Skeletal muscle cell (primary cell): Measurements from ENCODE around the gene TFCP2L1.
"Not testable (repeated sequence)": the region's sequence is repeated elsewhere in the genome, so short reads cannot be mapped to it uniquely, and the experiment has no call there.

Experiments used
- DNase-seq: peaks from one replicate; pipeline ENCODE4 v3.0.0-alpha.2; 2010; ENCODE audit warnings: low read depth
- H3K4me3 ChIP-seq: 2 replicates; pipeline ENCODE4 v1.5.1; 2011; ENCODE audit warnings: low read depth, mild to moderate bottlenecking, control low read depth, low read length, moderate library complexity

TFCP2L1 gene, protein sequence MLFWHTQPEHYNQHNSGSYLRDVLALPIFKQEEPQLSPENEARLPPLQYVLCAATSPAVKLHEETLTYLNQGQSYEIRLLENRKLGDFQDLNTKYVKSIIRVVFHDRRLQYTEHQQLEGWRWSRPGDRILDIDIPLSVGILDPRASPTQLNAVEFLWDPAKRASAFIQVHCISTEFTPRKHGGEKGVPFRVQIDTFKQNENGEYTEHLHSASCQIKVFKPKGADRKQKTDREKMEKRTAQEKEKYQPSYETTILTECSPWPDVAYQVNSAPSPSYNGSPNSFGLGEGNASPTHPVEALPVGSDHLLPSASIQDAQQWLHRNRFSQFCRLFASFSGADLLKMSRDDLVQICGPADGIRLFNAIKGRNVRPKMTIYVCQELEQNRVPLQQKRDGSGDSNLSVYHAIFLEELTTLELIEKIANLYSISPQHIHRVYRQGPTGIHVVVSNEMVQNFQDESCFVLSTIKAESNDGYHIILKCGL

DNA sequence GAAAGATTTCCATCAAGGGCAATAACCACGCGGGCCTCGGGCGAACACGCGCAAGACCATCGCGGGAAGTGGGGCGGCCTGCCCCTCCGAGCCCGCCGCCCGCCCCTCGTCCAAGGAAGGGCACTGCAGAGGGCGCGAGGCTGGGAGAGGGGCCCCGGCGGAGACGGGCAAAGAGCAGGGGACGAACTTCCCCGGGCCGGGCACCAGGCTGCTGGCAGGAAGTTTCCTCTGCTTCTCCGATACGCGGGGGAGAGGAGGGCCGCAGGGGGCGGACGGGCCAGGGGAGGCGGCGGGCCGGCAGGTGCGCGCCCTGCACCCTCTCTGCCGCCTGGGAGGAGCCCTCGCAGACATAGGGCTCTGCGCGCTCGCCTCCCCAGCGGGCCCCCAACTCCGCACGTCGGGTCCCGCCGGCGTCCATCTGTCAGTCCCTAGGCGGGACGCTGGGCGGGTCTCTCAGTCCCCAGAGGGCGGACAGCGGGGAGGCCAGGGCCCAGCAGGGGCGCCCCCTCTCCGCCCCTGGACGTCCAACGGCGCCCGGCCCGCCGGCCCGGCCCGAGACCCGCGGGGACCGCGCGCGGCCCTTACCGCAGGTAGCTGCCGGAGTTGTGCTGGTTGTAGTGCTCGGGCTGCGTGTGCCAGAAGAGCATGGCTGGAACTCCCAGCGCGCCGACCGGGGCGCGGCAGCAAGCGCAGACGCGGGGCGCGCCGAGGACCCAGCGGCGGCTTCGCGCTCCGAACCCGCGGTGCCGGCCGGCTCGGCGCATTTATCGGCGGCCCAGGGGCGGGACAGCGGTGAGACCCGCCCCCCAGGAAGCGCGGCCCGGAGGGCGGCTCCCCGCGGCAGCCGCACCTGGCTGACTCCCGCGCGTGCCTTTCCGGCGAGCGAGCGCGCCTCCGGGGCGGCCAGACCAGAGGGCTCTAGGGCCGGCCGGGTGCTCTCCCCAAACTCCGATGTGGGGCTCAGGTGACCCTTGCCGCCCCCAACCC, at the start of gene TFCP2L1:
TFCP2L1 (minus strand) TSS at position 740 of the 987 bp plus-strand sequence; CDS start at position 647, 93 bp downstream.
- no peak for DNase-seq
- peak within 1 kb of the TSS; percentile 13 for H3K4me3 ChIP-seq

GRCh38 chr2:121333834-121334558, 49.0 kb upstream of the TFCP2L1 start:
- H3K4me3 ChIP-seq = no peak overlapping the region
- no peak for DNase-seq

DNA sequence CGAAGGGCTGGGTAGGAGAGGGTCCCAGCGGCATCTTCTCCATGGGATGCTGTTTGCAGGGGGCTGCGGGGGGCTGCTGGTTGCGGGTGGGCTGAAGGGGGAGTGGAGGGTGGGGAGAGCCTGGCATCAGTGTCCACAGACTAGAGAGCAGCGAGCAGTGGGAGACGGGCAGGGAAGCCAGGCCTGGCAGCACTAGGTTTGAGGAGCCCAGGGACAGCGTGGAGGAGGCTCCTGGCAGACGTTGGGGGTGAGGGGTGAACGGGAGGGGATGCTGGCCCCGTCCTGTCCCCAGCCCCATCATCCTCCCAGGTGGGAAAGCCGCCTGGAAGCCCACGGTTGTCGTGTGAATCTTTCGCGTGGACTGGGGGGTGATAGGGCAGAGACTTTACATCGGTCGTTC, 48.2 kb upstream of the TFCP2L1 start:
- no peak for DNase-seq
- H3K4me3 ChIP-seq = no peak overlapping the region

DNA sequence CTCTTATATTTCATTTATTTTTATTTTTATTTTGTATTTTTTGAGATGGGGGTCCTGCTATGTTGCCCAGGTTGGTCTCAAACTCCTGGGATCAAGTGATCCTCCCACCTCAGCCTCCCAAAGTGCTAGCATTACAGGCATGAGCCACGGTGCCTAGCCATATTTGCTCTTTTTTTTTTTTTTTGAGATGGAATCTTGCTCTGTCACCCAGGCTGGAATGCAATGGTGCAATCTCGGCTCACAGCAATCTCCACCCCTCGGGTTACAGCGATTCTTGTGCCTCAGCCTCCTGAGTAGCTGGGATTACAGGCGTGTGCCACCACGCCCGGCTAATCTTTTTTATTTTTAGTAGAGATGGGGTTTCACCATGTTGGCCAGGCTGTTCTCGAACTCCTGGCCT, 46.3 kb upstream of the TFCP2L1 start:
- H3K4me3 ChIP-seq, DNase-seq: not testable (repeated sequence)

GRCh38 chr2:121330921-121331320, 45.9 kb upstream of the TFCP2L1 start:
- no peak overlapping the region for H3K4me3 ChIP-seq
- no peak for DNase-seq

- no peak for DNase-seq
- H3K4me3 ChIP-seq = no peak overlapping the region
Measured at GRCh38 chr2:121329786-121330185, 44.8 kb upstream of the TFCP2L1 start.

DNA sequence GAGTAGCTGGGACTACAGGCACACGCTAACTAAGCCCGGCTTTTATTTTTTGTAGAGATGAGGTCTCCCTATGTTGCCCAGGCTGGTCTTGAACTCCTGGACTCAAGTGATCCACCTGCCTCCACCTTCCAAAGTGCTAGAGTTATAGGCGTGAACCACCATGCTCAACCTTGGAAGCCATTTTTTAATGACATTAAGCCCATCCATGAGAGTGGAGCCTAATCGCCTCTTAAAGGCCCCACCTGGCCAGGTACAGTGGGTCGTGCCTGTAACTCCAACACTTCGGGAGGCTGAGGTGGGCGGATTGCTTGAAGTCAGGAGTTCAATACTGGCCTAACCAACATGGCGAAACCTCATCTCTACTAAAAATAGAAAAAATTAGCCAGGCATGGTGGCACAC, 41.6 kb upstream of the TFCP2L1 start:
- no peak for DNase-seq
- no peak overlapping the region for H3K4me3 ChIP-seq

DNA sequence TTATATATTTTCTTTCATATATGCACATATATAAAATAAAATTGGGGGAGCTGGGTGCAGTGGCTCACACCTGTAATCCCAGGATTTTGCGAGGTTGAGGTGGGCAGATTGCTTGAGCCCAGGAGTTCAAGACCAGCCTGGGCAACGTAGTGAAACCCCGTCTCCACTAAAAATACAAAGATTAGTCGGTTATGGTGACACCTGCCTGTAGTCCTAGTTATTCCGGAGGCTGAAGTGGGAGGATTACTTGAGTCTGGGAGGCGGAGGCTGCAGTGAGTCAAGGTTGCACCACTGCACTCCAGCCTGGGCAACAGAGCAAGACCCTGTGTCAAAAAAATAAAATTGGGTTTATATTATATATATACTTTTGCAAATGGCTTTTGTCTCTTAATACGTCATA, 39.6 kb upstream of the TFCP2L1 start:
- no peak for DNase-seq
- H3K4me3 ChIP-seq = no peak overlapping the region

DNA sequence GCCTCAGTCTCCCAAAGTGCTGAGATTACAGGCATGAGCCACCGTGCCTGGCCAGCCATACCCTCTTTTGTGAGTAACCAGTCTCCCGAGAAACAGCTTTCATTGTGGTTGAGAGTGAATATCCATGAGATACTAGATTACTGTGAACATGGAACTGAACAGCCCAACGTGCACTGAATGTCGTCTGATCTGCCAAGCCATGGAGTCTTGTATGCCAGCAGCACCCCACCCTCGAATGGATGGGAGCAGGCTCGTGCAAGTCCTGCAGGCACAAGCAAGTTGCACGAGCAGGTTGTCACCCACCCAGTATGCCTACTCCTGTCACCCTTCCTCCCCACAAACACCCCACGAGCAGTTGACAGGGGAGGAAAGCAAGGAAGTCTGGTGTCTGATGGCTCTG, 36.5 kb upstream of the TFCP2L1 start:
- DNase-seq = no peak

GRCh38 chr2:121319941-121320340, 34.9 kb upstream of the TFCP2L1 start:
- H3K4me3 ChIP-seq = no peak overlapping the region
- DNase-seq = no peak

More for the DNA sequence above, 36.5 kb upstream of the TFCP2L1 start:
- no peak overlapping the region for H3K4me3 ChIP-seq

GRCh38 chr2:121316986-121317385, 32.0 kb upstream of the TFCP2L1 start:
- H3K4me3 ChIP-seq = no peak overlapping the region
- no peak for DNase-seq

DNA sequence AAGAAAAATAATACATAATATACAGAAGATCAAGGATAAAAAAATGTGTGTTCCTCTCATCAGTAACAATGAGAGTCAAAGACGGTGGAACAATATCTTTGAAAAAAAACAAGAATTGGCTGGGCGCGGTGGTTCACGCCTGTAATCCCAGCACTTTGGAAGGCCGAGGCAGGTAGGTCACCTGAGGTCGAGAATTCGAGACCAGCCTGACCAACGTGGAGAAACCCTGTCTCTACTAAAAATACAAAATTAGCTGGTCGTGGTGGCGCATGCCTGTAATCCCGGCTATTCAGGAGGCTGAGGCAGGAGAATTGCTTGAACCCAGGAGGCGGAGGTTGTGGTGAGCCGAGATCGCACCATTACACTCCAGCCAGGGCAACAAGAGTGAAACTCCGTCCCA, 28.7 kb upstream of the TFCP2L1 start:
- not testable (repeated sequence) for H3K4me3 ChIP-seq, DNase-seq

DNA sequence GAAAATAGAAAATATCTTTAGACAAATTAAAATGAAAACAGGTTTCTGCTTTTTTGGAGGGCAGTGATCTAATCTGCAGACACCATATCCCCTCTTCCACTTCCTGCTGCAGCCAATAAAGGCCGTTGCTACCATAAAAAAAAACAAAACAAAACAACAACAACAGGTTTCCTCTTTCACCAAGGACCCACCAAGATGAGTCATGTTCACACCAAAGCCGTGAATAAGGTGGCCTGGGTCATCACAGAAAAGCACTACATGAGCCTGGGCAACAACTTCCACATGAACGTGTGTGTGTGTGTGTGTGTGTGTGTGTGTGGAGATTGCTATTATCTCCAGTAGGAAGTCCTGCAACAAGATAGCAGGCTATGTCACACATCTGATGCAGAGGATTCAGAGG, 24.8 kb upstream of the TFCP2L1 start:
- H3K4me3 ChIP-seq = no peak overlapping the region
- no peak for DNase-seq

- no peak for DNase-seq
- H3K4me3 ChIP-seq = no peak overlapping the region
Measured at GRCh38 chr2:121309323-121309722, 24.3 kb upstream of the TFCP2L1 start.

- no peak overlapping the region for H3K4me3 ChIP-seq
- no peak for DNase-seq
Measured at GRCh38 chr2:121307048-121307447, 22.0 kb upstream of the TFCP2L1 start.

DNA sequence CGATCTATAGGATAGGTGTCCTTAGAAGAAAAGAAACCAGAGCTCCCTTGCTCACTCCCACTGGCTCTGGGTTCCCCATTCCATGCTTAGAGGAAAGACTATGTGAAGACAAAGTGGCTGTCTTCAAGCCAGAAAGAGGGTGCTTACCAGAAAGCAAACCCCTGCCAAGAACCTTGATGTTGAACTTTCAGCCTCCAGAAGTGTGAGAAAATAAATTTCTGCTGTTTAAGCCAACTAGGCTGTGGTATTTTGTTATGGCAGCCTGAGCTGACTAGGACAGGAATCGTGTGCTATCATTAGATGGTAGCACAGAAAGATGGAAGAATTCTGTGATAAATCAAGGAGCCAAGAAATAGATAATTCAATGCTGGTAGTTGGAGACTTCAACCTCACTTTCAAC, 19.9 kb upstream of the TFCP2L1 start:
- no peak for DNase-seq
- no peak overlapping the region for H3K4me3 ChIP-seq

DNA sequence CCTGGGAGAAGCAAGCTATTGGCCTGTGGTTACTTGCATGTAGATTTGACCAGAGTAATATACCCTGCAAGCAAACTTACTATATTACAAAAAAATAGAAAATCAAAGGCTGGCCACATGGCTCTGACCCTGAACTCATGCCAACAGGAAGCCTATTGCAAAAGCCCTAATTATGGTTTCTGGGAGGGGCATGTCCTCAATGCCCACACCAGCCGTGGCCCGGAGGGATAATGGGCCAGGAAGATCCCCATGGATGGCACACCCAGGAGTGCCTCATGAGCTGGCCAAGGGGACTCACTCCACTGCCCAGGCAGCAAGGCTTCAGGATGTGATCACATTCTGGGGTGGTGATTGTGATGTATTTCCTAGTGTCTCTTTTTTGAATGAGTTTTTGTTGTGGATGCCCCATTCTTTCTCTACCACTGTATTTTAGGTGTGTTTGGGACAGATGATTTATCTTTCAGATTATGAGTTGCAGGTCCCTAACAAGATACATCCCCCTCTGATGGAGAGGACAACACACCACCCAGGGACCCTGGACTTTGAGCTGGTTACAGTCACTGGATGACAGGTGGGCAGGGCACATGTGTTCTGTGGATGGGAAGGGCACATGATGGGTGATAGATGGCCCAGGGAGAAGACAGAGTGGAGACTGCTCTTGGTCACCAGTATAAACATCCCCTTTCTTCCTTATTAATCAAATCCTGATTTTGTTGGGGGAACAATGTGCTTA, 18.7 kb upstream of the TFCP2L1 start:
- no peak overlapping the region for H3K4me3 ChIP-seq
- no peak for DNase-seq

GRCh38 chr2:121301190-121301589, 16.2 kb upstream of the TFCP2L1 start:
- DNase-seq, H3K4me3 ChIP-seq: not testable (repeated sequence)

GRCh38 chr2:121298476-121298875, 13.5 kb upstream of the TFCP2L1 start:
- DNase-seq = no peak

More at GRCh38 chr2:121298476-121298875, 13.5 kb upstream of the TFCP2L1 start:
- H3K4me3 ChIP-seq = no peak overlapping the region
